K562 (cell line): ENCODE measurements around the gene GADD45B.

Experiments used
- CTCF ChIP-seq, 3 experiments: IDR thresholded peaks in 2 of 3; conservative IDR thresholded peaks in 1 of 3; 2 replicates each; pipeline ENCODE4 v1.5.1; 2011 to 2012; ENCODE audit warnings: low read length in 3 of 3, mild to moderate bottlenecking in 3 of 3, control low read depth in 2 of 3, improper control_type of control experiment in 1 of 3, inconsistent platforms in 1 of 3, low read depth in 1 of 3, mixed read lengths in 1 of 3, moderate library complexity in 1 of 3; ENCODE audit not compliant: insufficient read depth in 2 of 3
- KDM1A ChIP-seq, 2 experiments: fragments of 450-650 bp; IDR thresholded peaks; 2 replicates each; pipeline ENCODE4 v1.6.1; 2016; ENCODE audit warnings: mild to moderate bottlenecking in 2 of 2
- NFE2L1 ChIP-seq: fragments of 450-650 bp; IDR thresholded peaks from 2 replicates; pipeline ENCODE4 v1.6.1; 2016; ENCODE audit warnings: missing genetic modification characterization, low read depth, mild to moderate bottlenecking, missing compliant biosample characterization, moderate library complexity, borderline replicate concordance
- SMC3 ChIP-seq: conservative IDR thresholded peaks from 2 replicates; pipeline ENCODE4 v1.6.1; 2011; ENCODE audit warnings: low read depth, low read length, improper control_type of control experiment; ENCODE audit not compliant: insufficient read depth
- ZFP36 ChIP-seq: fragments of 150-350 bp; IDR thresholded peaks from 2 replicates; pipeline ENCODE4 v1.6.1; 2018; ENCODE audit warnings: low read length, low read depth; ENCODE audit not compliant: partially characterized antibody
- ZKSCAN8 ChIP-seq: fragments of 200-800 bp; sonication (Bioruptor generic); IDR thresholded peaks from 2 replicates; pipeline ENCODE4 v1.6.1; 2016; ENCODE audit warnings: missing genetic modification characterization, missing compliant biosample characterization

- TF ChIP-seq SMC3 (no peak), ZKSCAN8 (CRISPR knock-in tag) (peak; percentile 40; the same call in 1 of the 2 replicates), KDM1A (IDR thresholded peaks at IDR 0.05) (no peak), ZFP36 (no peak), CTCF (IDR thresholded peaks at IDR 0.05 in 2 of 3, conservative IDR thresholded peaks at IDR 0.05 in 1 of 3; ENCODE audit: insufficient read depth in 2 of 3, low read depth in 1 of 3, low read length in 3 of 3) (no peak), NFE2L1 (tag) (no peak)
These were observed 31.2 kb downstream of the GADD45B start for GRCh38 chr19:2507109-2507508.
